Suprapubic skin (tissue), 4 donors: ENCODE measurements around the gene TTC23. TPM values are rescaled to one million over a fixed set of nuclear protein-coding genes. Genes with fewer than 3 reads are reported as not detected.

Experiments used
- DNase-seq, 2 donors: peaks; one replicate each; pipeline ENCODE4 v3.0.0-alpha.2; 2019; ENCODE audit warnings: low spot score in 2 of 2
- H3K27ac ChIP-seq: fragments of 200-600 bp; sonication (generic); one replicate; pipeline ENCODE4 v1.5.1; 2019
- H3K27me3 ChIP-seq: fragments of 200-600 bp; sonication (generic); one replicate; pipeline ENCODE4 v1.5.1; 2019
- H3K36me3 ChIP-seq: fragments of 200-600 bp; sonication (generic); one replicate; pipeline ENCODE4 v1.5.1; 2019
- H3K4me1 ChIP-seq: fragments of 200-600 bp; sonication (generic); one replicate; pipeline ENCODE4 v1.5.1; 2019
- H3K4me3 ChIP-seq: fragments of 200-600 bp; sonication (generic); one replicate; pipeline ENCODE4 v1.5.1; 2019; ENCODE audit warnings: mild to moderate bottlenecking
- H3K9me3 ChIP-seq: fragments of 200-600 bp; sonication (generic); one replicate; pipeline ENCODE4 v1.5.1; 2019
- EP300 ChIP-seq: sonication (generic); formaldehyde crosslinking; IDR thresholded peaks from one replicate; pipeline ENCODE4 v1.6.1; 2017; ENCODE audit warnings: antibody characterized with exemption
- POLR2A ChIP-seq, 2 donors: fragments of 450-650 bp; IDR thresholded peaks; one replicate each; pipeline ENCODE4 v1.6.1; 2017; ENCODE audit warnings: antibody characterized with exemption in 2 of 2, mild to moderate bottlenecking in 2 of 2, moderate library complexity in 2 of 2
- POLR2AphosphoS5 ChIP-seq, 3 donors: sonication (generic); formaldehyde crosslinking; IDR thresholded peaks; one replicate each; pipeline ENCODE4 v1.6.1; 2017; ENCODE audit warnings: antibody characterized with exemption in 3 of 3
- WGBS: methylation state at CpG from one replicate; pipeline ENCODE4 v1.1.5; 2018; 5-methylcytosine and 5-hydroxymethylcytosine counted together
- total RNA-seq, 4 donors: library from RNA; depleted of rRNA; stranded (reverse); fragments of >200 nt; gene quantifications; one replicate each; pipeline ENCODE4 v1.1.0, GENCODE V29; 2016
- TF ChIP-seq, protein P1 (sequence below), 2 donors: fragments of 200-600 bp in 1 of 2; fragments of 450-650 bp in 1 of 2; sonication (generic) in 1 of 2; IDR thresholded peaks; one replicate each; pipeline ENCODE4 v1.5.1; 2016 to 2019; ENCODE audit warnings: antibody characterized with exemption in 2 of 2, mild to moderate bottlenecking in 1 of 2, moderate library complexity in 1 of 2

TTC23 gene
- total RNA-seq, 4 donors from 2014 or later: 14.4 to 34.6 (median 17.6) TPM

DNA sequence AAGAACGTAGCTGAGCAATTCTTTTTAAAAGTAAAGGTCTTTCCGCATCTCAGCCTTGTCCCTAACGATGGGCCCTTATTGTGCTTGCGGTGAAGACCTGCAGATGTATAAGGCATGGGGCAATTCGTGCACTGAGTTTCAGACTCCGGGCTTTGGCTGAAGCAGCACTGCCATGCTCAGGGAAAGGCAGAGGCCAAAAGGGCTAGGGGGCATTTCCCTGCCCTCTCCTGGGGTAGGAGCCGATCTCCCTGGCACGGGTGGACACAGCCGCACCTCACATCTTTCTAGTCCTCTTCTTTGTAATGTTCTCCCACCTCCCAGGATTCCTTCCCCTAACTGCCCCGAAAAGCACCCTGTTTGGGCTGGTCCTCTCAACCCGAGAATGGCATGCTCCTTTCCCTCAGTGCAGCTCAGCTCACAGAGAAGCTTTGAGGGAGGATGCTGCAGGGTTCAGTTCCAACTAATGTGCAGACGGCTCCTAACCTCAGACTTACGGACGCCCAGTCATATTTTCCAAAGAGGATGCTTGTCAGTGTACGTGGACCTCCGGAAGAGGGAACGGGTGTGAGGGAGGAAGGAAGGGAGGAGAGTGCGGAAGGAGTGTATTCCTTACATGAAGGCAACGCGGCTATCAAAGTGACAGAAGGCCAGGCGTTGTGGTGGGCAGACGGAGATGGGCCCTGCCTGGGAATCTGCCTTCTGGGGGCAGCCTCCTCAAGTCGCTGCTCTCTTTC, 83.3 kb downstream of the TTC23 start:
- no peak overlapping the region for H3K27ac ChIP-seq
- DNase-seq: no peak
- H3K4me1 ChIP-seq: no peaks in the 10 kb centered on the region
- H3K4me3 ChIP-seq: no peak overlapping the region
- H3K9me3 ChIP-seq: no peaks in the 10 kb centered on the region
- 82% methylated on average over 23 of the region's 23 CpGs for WGBS
- no peaks in the 10 kb centered on the region for H3K27me3 ChIP-seq
- no peak for TF ChIP-seq POLR2AphosphoS5 (IDR thresholded peaks at IDR 0.05)
- TF ChIP-seq, protein P1, sequence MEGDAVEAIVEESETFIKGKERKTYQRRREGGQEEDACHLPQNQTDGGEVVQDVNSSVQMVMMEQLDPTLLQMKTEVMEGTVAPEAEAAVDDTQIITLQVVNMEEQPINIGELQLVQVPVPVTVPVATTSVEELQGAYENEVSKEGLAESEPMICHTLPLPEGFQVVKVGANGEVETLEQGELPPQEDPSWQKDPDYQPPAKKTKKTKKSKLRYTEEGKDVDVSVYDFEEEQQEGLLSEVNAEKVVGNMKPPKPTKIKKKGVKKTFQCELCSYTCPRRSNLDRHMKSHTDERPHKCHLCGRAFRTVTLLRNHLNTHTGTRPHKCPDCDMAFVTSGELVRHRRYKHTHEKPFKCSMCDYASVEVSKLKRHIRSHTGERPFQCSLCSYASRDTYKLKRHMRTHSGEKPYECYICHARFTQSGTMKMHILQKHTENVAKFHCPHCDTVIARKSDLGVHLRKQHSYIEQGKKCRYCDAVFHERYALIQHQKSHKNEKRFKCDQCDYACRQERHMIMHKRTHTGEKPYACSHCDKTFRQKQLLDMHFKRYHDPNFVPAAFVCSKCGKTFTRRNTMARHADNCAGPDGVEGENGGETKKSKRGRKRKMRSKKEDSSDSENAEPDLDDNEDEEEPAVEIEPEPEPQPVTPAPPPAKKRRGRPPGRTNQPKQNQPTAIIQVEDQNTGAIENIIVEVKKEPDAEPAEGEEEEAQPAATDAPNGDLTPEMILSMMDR (IDR thresholded peaks at IDR 0.05): no peak
- TF ChIP-seq EP300: no peak
- no peak for TF ChIP-seq POLR2A (IDR thresholded peaks at IDR 0.05)
- H3K36me3 ChIP-seq: peaks cover 47% of the 10 kb centered on the region

DNA sequence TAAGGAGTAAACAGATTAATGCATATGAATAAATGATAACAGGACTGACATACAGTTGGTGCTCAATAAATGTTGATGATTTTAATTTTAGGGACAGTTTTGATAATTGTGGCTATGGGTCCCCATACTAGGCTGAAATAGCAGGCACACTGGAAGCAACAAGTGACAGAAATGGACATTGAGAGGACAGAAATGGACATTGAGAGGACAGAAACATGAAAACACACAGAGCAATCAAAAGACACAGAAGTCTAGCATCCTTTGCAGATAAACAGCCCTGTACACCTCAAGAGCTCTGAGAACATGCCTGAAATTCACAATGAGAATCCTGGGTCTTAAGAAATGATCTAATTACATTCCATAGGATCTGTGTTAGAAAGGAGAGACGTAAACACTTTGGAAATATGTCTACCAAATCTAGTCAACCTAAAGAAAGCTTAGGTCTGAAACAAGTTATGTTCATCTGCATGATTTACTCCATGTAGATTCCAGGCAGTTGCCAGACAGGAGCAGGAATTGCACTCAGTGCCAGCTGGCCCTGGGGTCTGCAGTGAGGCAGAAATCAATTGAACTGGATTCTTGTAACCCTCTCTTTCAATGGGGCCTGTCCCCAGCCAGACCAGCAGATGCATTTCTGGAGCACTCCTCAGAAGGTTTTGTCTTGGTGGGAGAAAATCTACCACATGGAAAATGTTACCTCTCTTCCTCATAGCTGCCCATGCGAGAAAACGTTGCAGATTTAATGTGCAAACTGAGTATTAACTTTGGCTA, 84.2 kb downstream of the TTC23 start:
- no peaks in the 10 kb centered on the region for H3K27me3 ChIP-seq
- no peak for TF ChIP-seq POLR2A (IDR thresholded peaks at IDR 0.05)
- TF ChIP-seq POLR2AphosphoS5 (IDR thresholded peaks at IDR 0.05): no peak
- H3K4me3 ChIP-seq: no peak overlapping the region
- H3K36me3 ChIP-seq: peaks cover 43% of the 10 kb centered on the region
- H3K27ac ChIP-seq: no peak overlapping the region
- 91% methylated on average over 3 of the region's 3 CpGs for WGBS
- no peaks in the 10 kb centered on the region for H3K4me1 ChIP-seq
- no peak for DNase-seq
- no peaks in the 10 kb centered on the region for H3K9me3 ChIP-seq

DNA sequence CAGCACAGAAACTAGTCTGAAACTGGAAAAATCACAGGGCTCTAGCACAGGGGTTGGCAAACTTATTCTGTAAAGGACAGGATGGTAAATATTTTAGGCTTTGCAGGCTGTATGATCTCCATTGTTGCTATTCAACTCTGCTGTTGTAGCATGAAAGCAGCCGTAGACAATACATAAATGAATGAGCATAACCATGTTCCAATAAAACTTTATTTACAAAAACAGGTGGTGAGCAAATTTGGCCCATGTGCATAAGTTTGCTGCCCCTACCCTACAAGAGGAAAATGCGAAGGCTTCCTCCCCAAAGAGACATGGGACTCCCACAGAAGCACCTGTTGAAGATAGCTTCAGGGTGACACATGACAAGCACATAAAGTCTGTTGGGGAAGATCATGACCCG, 85.3 kb downstream of the TTC23 start:
- Histone ChIP-seq H3K4me3 (no peak overlapping the region), H3K27me3 (no peaks in the 10 kb centered on the region), H3K36me3 (peaks cover 44% of the 10 kb centered on the region), H3K4me1 (no peaks in the 10 kb centered on the region), H3K9me3 (no peaks in the 10 kb centered on the region), H3K27ac (no peak overlapping the region)
- TF ChIP-seq EP300 (no peak), POLR2A (IDR thresholded peaks at IDR 0.05) (no peak), POLR2AphosphoS5 (IDR thresholded peaks at IDR 0.05) (no peak)
- TF ChIP-seq, protein P1 (IDR thresholded peaks at IDR 0.05): no peak
- 94% methylated on average over 3 of the region's 3 CpGs for WGBS
- no peak for DNase-seq

DNA sequence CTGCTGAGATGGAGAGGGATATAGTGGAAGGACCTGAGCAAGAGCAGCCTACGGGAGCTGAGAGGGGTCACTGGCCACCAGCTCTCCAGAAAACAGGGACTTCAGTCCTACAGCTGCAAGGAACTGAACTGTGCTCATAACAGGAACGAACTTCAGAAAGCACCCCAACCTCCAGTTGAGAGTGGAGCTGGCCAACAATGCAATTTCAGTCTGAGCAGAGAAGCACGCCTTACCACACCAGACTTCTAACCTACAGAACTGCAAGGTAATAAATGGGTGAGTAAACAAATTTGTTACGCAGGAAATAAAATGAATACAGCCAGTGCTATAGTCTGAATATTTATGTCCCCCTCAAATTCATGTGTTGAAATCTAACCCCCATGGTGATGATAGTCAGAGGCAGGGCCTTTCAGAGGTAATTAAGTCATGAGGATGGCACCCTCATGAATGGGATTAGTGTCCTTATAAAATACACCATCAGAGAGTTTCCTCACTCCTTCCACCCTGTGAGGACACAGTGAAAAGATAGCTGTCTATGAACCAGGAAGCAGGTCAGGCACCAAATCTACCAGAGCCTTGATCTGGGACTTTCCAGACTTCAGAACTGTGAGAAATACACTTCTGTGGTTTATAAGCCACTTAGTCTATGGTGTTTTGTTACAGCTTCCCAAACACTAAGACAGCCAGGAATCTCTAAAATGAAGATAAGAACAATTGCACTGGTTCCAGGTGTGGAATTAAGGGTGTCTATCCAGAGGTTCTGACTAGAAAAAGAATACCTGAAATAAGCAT, 85.9 kb downstream of the TTC23 start:
- no peak for DNase-seq

More for the DNA sequence above, 85.9 kb downstream of the TTC23 start:
- H3K9me3 ChIP-seq: no peaks in the 10 kb centered on the region
- H3K36me3 ChIP-seq: peaks cover 48% of the 10 kb centered on the region
- TF ChIP-seq POLR2A (IDR thresholded peaks at IDR 0.05) (no peak), POLR2AphosphoS5 (IDR thresholded peaks at IDR 0.05) (no peak), EP300 (no peak)
- TF ChIP-seq, protein P1 (IDR thresholded peaks at IDR 0.05): no peak
- H3K4me3 ChIP-seq: no peak overlapping the region
- no peaks in the 10 kb centered on the region for H3K4me1 ChIP-seq
- WGBS: 90% methylated on average over 4 of the region's 4 CpGs
- no peaks in the 10 kb centered on the region for H3K27me3 ChIP-seq
- H3K27ac ChIP-seq: no peak overlapping the region
